Neural progenitor cell (in vitro differentiated cells): ENCODE results near the gene RASGRF2. TPM values are rescaled to one million over a fixed set of nuclear protein-coding genes. Genes with fewer than 3 reads are reported as not detected.

Experiments
- DNase-seq: peaks from one replicate; pipeline ENCODE4 v3.0.0-alpha.2; 2016; ENCODE audit warnings: low spot score
- H2AFZ ChIP-seq: fragments of 200-600 bp; sonication (generic); replicated peaks from 2 replicates; pipeline ENCODE4 v1.6.1; 2016; ENCODE audit warnings: antibody characterized with exemption
- H3F3A ChIP-seq: fragments of 200-600 bp; sonication (generic); 2 replicates; pipeline ENCODE4 v1.6.1; 2016; ENCODE audit warnings: antibody characterized with exemption, low read depth
- H3K27ac ChIP-seq: fragments of 200-600 bp; sonication (generic); 2 replicates; pipeline ENCODE4 v1.5.1; 2016; ENCODE audit warnings: mild to moderate bottlenecking
- H3K27me3 ChIP-seq: fragments of 200-600 bp; sonication (generic); 2 replicates; pipeline ENCODE4 v1.6.1; 2016; ENCODE audit warnings: mild to moderate bottlenecking, moderate library complexity
- H3K36me3 ChIP-seq: fragments of 200-600 bp; sonication (generic); 2 replicates; pipeline ENCODE4 v1.5.1; 2016
- H3K4me1 ChIP-seq: fragments of 200-600 bp; sonication (generic); 2 replicates; pipeline ENCODE4 v1.6.1; 2016; ENCODE audit warnings: mixed run types
- H3K4me2 ChIP-seq: fragments of 200-600 bp; sonication (generic); 2 replicates; pipeline ENCODE4 v1.6.1; 2016
- H3K4me3 ChIP-seq: fragments of 200-600 bp; sonication (generic); 2 replicates; pipeline ENCODE4 v1.5.1; 2016
- H3K79me2 ChIP-seq: fragments of 200-600 bp; sonication (generic); 2 replicates; pipeline ENCODE4 v1.6.1; 2016; ENCODE audit warnings: low read depth
- H3K9ac ChIP-seq: fragments of 200-600 bp; sonication (generic); 2 replicates; pipeline ENCODE4 v1.6.1; 2016
- H3K9me3 ChIP-seq: fragments of 200-600 bp; sonication (generic); 2 replicates; pipeline ENCODE4 v1.5.1; 2016; ENCODE audit warnings: low read depth
- H4K20me1 ChIP-seq: fragments of 200-600 bp; sonication (generic); 2 replicates; pipeline ENCODE4 v1.6.1; 2016; ENCODE audit warnings: low read depth
- H3K27ac Mint-ChIP-seq: 3 replicates; pipeline ENCODE4 v1.8.0; 2021; ENCODE audit warnings: mixed read lengths
- H3K27me3 Mint-ChIP-seq: 2 replicates; pipeline ENCODE4 v1.8.0; 2022; ENCODE audit warnings: low read depth, mild to moderate bottlenecking, inconsistent platforms, moderate library complexity, mixed read lengths; ENCODE audit not compliant: insufficient read depth
- H3K36me3 Mint-ChIP-seq: 3 replicates; pipeline ENCODE4 v1.8.0; 2021; ENCODE audit warnings: mixed read lengths
- H3K4me1 Mint-ChIP-seq: 3 replicates; pipeline ENCODE4 v1.8.0; 2021; ENCODE audit warnings: mixed read lengths
- H3K4me3 Mint-ChIP-seq: 3 replicates; pipeline ENCODE4 v1.8.0; 2021; ENCODE audit warnings: mild to moderate bottlenecking, moderate library complexity, mixed read lengths
- H3K9me3 Mint-ChIP-seq: 3 replicates; pipeline ENCODE4 v1.8.0; 2020; ENCODE audit warnings: mixed read lengths
- CTCF ChIP-seq: fragments of 200-600 bp; sonication (generic); IDR thresholded peaks from 2 replicates; pipeline ENCODE4 v1.5.1; 2017; ENCODE audit warnings: antibody characterized with exemption, mild to moderate bottlenecking
- EZH2 ChIP-seq: fragments of 200-600 bp; sonication (generic); IDR thresholded peaks from 2 replicates; pipeline ENCODE4 v1.6.1; 2017; ENCODE audit warnings: antibody characterized with exemption, mild to moderate bottlenecking, moderate library complexity
- EZH2phosphoT487 ChIP-seq: fragments of 200-600 bp; sonication (generic); IDR thresholded peaks from 2 replicates; pipeline ENCODE4 v1.6.1; 2017; ENCODE audit warnings: antibody characterized with exemption
- total RNA-seq: library from RNA; depleted of rRNA; stranded (reverse); fragments of >200 nt; gene quantifications from 2 replicates; pipeline ENCODE4 v1.2.3, GENCODE V29; 2015; ENCODE audit warnings: low replicate concordance

Gene RASGRF2
- total RNA-seq, 1 donor from 2014 or later: 0.15 TPM

- H3K4me1 Mint-ChIP-seq: peaks cover 3% of the 10 kb centered on the region
- no peak for DNase-seq
- H3K27ac Mint-ChIP-seq: no peak overlapping the region
Measured at GRCh38 chr5:80935811-80936385, 24.3 kb upstream of the RASGRF2 start.

GRCh38 chr5:80936881-80937280 is 23.3 kb upstream of the RASGRF2 start:
- no peaks in the 10 kb centered on the region for H3K79me2 ChIP-seq
- no peak for TF ChIP-seq EZH2
- TF ChIP-seq CTCF: no peak
- no peak for TF ChIP-seq EZH2phosphoT487
- no peaks in the 10 kb centered on the region for H3K4me1 ChIP-seq
- no peaks in the 10 kb centered on the region for H3K27me3 ChIP-seq
- Mint-ChIP-seq H3K27me3 (peaks cover 3% of the 10 kb centered on the region), H3K9me3 (no peaks in the 10 kb centered on the region), H3K36me3 (no peaks in the 10 kb centered on the region), H3K27ac (no peak overlapping the region), H3K4me1 (peaks cover 3% of the 10 kb centered on the region), H3K4me3 (no peak overlapping the region)
- no peak overlapping the region for H3K4me3 ChIP-seq
- H4K20me1 ChIP-seq: no peaks in the 10 kb centered on the region
- H3K9ac ChIP-seq: no peak overlapping the region
- no peak overlapping the region for H3K4me2 ChIP-seq
- H2AFZ ChIP-seq: no peak overlapping the region
- no peaks in the 10 kb centered on the region for H3F3A ChIP-seq
- H3K36me3 ChIP-seq: no peaks in the 10 kb centered on the region
- no peak overlapping the region for H3K27ac ChIP-seq
- H3K9me3 ChIP-seq: no peaks in the 10 kb centered on the region
- DNase-seq: no peak

More at GRCh38 chr5:80935811-80936385, 24.3 kb upstream of the RASGRF2 start:
- Histone ChIP-seq H3K27ac (no peak overlapping the region), H3K79me2 (no peaks in the 10 kb centered on the region), H3F3A (no peaks in the 10 kb centered on the region), H2AFZ (no peak overlapping the region), H3K4me2 (no peak overlapping the region), H3K27me3 (no peaks in the 10 kb centered on the region), H3K9ac (no peak overlapping the region), H4K20me1 (no peaks in the 10 kb centered on the region), H3K4me3 (no peak overlapping the region), H3K4me1 (no peaks in the 10 kb centered on the region), H3K9me3 (no peaks in the 10 kb centered on the region), H3K36me3 (no peaks in the 10 kb centered on the region)
- peak; percentile 32 for TF ChIP-seq CTCF
- TF ChIP-seq EZH2phosphoT487: no peak
- Mint-ChIP-seq H3K36me3 (no peaks in the 10 kb centered on the region), H3K27me3 (no peaks in the 10 kb centered on the region), H3K4me3 (no peak overlapping the region), H3K9me3 (no peaks in the 10 kb centered on the region)

- Histone ChIP-seq H3K4me3 (no peak overlapping the region), H3K4me2 (no peak overlapping the region), H3K27me3 (no peaks in the 10 kb centered on the region), H3K4me1 (no peaks in the 10 kb centered on the region), H3K9me3 (no peaks in the 10 kb centered on the region), H2AFZ (no peak overlapping the region), H3K9ac (no peak overlapping the region), H3K79me2 (no peaks in the 10 kb centered on the region), H3F3A (no peaks in the 10 kb centered on the region), H3K36me3 (no peaks in the 10 kb centered on the region), H4K20me1 (no peaks in the 10 kb centered on the region), H3K27ac (no peak overlapping the region)
- Mint-ChIP-seq H3K9me3 (no peaks in the 10 kb centered on the region), H3K27me3 (peaks cover 3% of the 10 kb centered on the region), H3K36me3 (no peaks in the 10 kb centered on the region), H3K27ac (no peak overlapping the region), H3K4me1 (peaks cover 3% of the 10 kb centered on the region), H3K4me3 (no peak overlapping the region)
- TF ChIP-seq EZH2 (no peak), CTCF (no peak), EZH2phosphoT487 (no peak)
- no peak for DNase-seq
Measured at GRCh38 chr5:80937584-80938356, 22.4 kb upstream of the RASGRF2 start.
